BE2C (cell line): ENCODE results near the gene ALPK3.

Experiments
- DNase-seq: peaks from one replicate; pipeline ENCODE4 v3.0.0-alpha.2; 2020
- H3K27me3 ChIP-seq: fragments of 250-450 bp; sonication (Bioruptor Pico); 2 replicates; pipeline ENCODE4 v1.5.1; 2020; ENCODE audit warnings: mild to moderate bottlenecking
- H3K36me3 ChIP-seq: fragments of 250-450 bp; sonication (Bioruptor Pico); 2 replicates; pipeline ENCODE4 v1.5.1; 2020; ENCODE audit warnings: mild to moderate bottlenecking
- H3K4me1 ChIP-seq: fragments of 250-450 bp; sonication (Bioruptor Pico); 2 replicates; pipeline ENCODE4 v1.5.1; 2020
- H3K4me3 ChIP-seq: 2 replicates; pipeline ENCODE4 v1.5.1; 2011; ENCODE audit warnings: low read depth, low read length
- H3K9me3 ChIP-seq: fragments of 250-450 bp; sonication (Bioruptor Pico); 2 replicates; pipeline ENCODE4 v1.5.1; 2020
- CTCF ChIP-seq: IDR thresholded peaks from 2 replicates; pipeline ENCODE4 v1.5.1; 2012; ENCODE audit warnings: mild to moderate bottlenecking, low read depth, low read length

Gene ALPK3

DNA sequence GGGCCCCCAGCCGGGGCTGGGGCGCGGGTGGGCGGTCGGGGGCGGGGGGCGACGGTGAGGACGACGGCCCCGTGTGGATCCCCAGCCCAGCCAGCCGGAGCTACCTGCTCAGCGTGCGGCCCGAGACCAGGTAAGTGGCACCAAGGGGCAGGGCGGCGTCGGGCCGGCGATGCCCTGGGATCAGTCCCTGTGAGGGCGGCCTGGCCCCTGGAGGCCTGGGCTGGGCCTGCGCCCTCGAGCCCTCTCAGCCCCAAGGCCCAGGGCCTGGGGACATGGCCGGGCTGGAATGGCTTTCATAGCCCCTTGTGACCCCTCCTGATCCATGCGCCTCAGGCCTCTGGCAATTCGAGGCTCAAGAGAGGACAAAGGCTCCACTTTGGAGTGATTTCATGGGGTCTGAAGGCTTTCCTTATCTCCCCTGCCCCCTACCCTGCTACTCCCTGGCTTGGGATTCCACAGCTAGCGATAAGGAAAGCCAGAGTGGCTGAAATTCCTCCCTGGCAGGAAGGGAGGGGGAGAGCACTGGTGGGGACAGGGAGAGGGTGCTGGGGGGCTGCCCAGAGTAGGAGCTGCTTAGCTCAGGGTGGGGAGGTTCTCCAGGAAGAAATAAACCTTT, 418 bp downstream of the ALPK3 start:
- no peak for DNase-seq
- Histone ChIP-seq H3K36me3 (no peaks in the 10 kb centered on the region; the same call in 1 of the 2 replicates), H3K4me3 (no peak overlapping the region), H3K27me3 (no peaks in the 10 kb centered on the region), H3K4me1 (peaks cover 14% of the 10 kb centered on the region), H3K9me3 (no peaks in the 10 kb centered on the region; the same call in 1 of the 2 replicates)
- no peak for TF ChIP-seq CTCF

GRCh38 chr15:84818261-84819131, 1.3 kb downstream of the ALPK3 start:
- Histone ChIP-seq H3K36me3 (no peaks in the 10 kb centered on the region; the same call in 1 of the 2 replicates), H3K4me1 (peaks cover 14% of the 10 kb centered on the region), H3K4me3 (no peak overlapping the region), H3K27me3 (no peaks in the 10 kb centered on the region), H3K9me3 (no peaks in the 10 kb centered on the region; the same call in 1 of the 2 replicates)
- no peak for TF ChIP-seq CTCF
- no peak for DNase-seq

DNA sequence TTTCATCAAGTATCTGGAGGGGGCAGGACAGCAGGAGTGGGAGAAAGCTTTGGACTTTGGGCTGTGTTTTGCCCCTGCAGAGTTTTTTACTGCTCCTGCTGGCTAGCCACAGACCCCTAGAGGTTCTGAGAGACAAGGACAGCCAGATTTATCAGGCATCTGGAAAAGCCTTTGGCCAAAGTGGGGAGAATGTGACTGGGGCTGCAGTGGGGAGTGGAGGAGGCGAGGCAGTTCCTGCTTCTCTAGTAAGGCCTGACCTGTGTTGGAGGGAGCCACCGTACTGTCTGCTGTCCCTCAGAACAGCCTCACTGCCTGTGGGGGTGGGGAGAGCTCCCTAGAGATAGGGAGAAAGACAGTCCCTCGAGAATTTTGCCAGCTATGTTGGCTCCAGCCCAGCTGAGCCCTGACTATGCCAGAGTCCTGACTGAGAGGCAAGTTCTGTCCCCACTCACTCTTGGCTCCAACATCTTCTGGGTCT, 2.2 kb downstream of the ALPK3 start:
- peak; percentile 45; the same call in 1 of the 2 replicates for TF ChIP-seq CTCF
- no peaks in the 10 kb centered on the region; the same call in 1 of the 2 replicates for H3K36me3 ChIP-seq
- H3K9me3 ChIP-seq: no peaks in the 10 kb centered on the region; the same call in 1 of the 2 replicates
- H3K4me3 ChIP-seq: no peak overlapping the region
- peaks cover 14% of the 10 kb centered on the region for H3K4me1 ChIP-seq
- DNase-seq: peak; percentile 48
- no peaks in the 10 kb centered on the region for H3K27me3 ChIP-seq

DNA sequence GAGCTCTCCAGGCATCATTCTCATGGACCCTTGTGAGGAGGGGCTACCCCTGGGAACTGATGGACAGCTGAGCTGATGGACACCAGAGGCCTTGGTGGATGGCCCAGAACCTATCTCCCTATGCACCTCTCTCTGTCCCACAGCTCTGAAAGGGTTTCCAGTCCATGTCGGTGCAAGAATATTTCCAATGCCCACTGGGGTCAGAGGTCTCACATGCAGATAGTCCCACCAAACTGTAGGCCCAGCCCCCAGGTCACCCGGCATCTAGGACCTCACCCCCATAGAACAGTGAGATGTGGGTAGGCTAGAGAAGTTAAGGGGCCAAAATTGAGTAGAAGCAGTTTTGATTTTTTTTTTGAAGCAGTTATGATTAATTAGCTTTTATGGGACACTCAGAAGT, 2.6 kb downstream of the ALPK3 start:
- no peak for DNase-seq
- H3K36me3 ChIP-seq: no peaks in the 10 kb centered on the region; the same call in 1 of the 2 replicates
- H3K4me3 ChIP-seq: no peak overlapping the region
- H3K27me3 ChIP-seq: no peaks in the 10 kb centered on the region
- no peaks in the 10 kb centered on the region; the same call in 1 of the 2 replicates for H3K9me3 ChIP-seq
- TF ChIP-seq CTCF: no peak
- peaks cover 14% of the 10 kb centered on the region for H3K4me1 ChIP-seq

GRCh38 chr15:84821501-84822021, 4.4 kb downstream of the ALPK3 start:
- no peaks in the 10 kb centered on the region; the same call in 1 of the 2 replicates for H3K36me3 ChIP-seq

More at GRCh38 chr15:84821501-84822021, 4.4 kb downstream of the ALPK3 start:
- TF ChIP-seq CTCF: no peak
- H3K4me3 ChIP-seq: no peak overlapping the region
- H3K27me3 ChIP-seq: no peaks in the 10 kb centered on the region
- no peaks in the 10 kb centered on the region; the same call in 1 of the 2 replicates for H3K9me3 ChIP-seq
- H3K4me1 ChIP-seq: peaks cover 17% of the 10 kb centered on the region
- DNase-seq: no peak
